Measurements from ENCODE around the gene METAP2.
"Not testable (repeated sequence)": the region's sequence is repeated elsewhere in the genome, so short reads cannot be mapped to it uniquely, and the experiment has no call there.

Gene METAP2

DNA sequence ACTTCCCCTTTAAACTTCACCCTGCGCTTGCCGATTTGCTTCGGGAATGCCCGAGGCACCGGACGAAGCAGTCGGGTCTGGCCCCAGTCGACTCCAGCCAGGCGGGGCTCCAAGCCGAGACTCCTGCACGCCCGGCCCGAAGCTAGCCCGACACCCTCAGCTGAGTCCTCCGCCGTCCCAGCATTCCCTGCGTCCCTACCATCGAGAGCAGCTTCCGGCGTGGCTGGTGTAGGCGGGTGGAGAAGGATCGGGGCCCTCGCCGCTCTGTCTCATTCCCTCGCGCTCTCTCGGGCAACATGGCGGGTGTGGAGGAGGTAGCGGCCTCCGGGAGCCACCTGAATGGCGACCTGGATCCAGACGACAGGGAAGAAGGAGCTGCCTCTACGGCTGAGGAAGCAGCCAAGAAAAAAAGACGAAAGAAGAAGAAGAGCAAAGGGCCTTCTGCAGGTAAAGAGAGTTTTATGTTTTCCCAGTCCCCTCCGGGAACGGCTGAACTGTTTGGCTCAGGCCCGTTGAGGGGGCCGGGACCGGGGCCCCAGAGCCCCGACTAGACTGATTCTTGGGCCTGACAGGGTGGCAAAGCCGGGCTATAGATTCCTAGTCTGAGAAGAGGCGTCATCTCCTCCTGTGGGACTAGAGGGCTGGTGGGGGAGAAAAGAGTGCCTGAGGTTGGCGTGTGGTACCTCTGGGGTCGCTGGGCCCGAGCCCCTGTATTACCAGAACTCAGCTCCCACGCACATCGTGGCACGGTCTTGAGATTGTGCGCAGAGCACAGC lies at the start of gene METAP2:
Gene METAP2, plus strand, starts transcription at position 269 of the 776 bp plus-strand sequence. Its CDS starts 28 bp downstream, at position 297.
- DNase-seq, result peak; percentile 100

DNA sequence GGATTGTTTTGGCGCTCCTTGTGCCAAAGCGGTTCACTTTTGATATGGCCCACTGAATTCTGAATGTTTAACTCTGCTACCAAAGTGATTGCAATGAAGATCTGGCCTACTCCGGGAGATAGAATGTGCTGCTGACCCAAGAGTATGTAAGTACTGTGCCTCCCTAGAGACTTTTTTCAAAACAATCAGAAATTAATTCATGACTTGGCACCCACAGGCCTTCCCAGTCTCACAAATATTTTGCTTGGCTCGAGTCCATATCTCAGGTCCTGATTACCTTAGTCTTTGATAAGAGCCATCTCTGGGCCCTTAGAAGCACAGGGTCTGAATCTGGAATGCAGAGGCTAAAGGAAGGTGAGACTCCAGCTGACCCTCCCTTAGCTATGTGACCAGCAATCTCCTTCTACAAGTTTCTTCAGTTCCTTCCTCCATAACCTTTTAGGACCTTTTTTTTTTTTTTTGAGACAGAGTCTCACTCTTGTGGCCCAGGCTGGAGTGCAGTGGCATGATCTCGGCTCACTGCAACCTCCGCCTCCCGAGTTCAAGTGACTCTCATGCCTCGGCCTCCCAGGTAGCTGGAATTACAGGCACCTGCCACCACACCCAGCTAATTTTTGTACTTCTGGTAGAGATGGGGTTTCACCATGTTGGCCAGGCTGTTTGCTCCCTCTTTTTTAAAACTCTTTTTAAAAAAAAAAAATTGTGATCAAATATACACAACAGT lies 49.5 kb upstream of the METAP2 start:
- DNase-seq, result no peak

DNA sequence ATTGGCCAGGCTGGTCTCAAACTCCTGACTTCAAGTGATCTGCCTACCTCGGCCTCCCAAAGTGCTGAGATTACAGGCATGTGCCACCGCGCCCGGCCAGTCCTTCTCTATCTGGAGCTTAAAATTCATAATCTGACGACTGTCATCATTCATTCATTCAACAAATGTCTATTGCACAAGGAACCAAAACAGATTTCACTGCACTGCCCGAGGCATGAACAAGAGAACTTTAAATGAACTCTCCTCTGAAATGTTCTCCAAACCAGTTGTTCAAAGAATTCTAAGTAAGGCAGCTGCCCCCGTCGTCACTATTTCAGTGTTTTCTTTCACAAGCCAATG lies 44.8 kb upstream of the METAP2 start:
- DNase-seq, result no peak

DNA sequence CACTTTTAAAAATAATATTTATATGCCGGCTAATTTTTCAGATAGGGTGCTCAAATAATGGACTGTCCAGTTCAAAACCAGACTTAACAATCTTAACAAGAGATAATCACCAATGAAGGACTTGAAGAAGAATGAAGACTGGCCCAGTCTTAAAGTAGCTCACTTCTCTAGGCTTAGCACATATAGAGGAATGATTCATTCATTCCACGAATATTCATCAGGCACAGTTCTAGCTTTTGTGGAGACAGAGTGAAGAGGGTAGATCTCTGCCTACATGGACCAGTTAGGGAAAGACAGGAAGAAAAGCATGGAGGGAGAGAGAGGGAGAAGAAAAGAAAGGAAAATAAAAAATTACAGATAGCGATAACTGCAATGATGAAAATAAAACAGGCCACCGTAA lies 42.8 kb upstream of the METAP2 start:
- DNase-seq, result no peak

DNA sequence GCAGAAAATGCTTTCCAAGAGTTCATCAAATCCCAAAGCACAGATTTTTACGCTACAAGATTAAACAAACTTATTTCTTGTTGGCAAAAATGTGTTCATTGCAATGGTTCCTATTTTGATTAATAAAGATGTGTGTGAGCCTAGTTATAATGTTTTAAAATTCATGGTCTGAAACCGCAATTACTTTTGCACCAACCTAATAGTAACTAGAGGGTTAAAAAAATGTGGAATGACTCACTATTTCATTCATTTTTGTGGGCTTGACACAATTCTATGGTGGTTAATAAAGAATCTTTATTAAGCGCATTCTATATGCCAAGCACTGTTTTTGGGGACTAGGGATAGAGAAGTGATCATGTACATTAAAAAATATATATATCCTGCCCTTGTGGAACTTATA lies 38.6 kb upstream of the METAP2 start:
- no peak for DNase-seq

DNA sequence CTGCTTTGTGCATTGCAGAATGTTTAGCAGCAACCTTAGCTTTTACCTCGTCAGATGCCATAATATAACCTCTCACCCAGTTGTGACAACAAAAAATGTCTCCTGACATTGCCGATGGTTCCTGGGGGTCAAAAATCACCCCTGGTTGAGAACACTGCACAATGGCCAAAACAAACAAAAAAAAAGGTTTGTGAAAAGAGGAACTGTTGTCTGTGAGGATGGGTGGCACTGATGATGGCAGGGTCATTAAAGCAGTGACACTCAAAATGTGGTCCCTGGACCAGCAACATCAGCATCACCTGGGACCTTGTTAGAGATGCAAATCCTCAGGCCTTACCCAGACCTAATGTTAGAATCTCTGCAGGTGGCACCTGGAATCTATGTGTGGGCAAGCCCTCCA lies 36.4 kb upstream of the METAP2 start:
- DNase-seq, result no peak

DNA sequence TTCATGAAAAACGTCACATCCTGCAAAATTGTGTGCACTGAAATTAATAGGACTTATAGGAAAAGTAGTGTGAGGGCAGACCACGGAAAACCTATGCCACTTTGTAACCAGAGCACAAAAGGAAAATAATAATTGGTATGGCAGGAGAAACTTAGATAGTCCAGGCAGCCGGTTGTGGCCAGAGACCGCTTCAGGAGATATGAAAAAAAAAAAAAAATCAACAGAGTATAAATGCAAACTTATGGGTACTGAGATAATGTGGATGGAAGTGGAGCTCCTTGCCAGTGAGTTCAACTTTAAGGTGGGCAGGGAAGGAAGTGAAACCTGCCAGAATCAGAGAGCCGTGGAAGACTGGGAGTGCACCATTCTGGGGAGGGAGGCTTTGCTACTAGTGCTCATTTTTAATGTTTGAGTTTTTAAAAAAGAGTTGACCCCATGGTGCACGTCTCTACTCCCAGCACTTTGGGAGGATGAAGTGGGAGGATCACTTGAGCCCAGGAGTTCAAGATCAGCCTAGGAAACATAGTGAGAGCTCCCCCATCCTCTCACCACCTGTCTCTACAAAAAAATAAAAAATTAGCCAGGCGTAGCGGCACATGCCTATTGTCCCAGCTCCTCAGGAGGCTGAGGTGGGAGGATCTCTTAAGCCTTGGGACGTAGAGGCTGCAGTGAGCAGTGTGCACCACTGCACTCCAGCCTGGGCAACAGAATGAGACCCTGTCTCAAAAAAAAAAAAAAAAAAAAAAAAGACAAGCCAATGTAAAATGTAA lies 34.3 kb upstream of the METAP2 start:
- DNase-seq, result no peak

DNA sequence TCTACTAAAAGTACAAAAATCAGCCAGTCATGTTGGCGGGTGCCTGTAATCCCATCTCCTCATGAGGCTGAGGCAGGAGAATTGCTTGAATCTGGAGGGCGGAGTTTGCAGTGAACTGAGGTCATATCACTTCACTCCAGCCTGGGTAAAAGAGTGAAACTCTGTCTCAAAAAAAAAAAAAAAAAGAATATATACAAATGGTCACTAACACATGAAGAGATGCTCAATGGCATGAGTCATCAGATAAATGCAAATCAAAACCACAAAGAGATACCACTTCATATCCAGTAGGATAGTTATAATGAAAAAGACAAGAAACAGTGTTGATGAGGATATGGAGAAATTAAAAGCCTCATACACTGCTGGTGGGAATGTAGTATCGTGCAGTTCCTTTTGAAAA lies 33.6 kb upstream of the METAP2 start:
- no peak for DNase-seq

DNA sequence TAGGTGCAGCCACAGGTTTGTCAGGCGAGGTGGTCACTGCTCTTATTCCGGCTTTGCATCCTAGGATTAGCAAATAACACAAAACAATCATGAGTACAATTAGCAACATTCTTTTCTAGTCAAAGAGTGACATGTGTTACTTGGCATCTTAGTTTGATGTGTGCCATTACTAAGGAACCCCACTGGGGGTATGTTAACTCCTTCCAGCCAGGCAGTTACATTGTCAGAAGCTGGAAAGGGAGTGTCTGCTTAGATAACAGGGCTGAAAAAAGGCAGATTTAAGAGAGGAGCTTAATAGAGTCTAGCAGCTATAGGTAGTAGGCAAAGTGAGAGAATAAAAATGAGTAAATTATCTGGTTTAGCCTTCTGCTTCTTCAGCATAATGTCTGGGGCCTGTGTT lies 30.5 kb upstream of the METAP2 start:
- DNase-seq, result no peak

DNA sequence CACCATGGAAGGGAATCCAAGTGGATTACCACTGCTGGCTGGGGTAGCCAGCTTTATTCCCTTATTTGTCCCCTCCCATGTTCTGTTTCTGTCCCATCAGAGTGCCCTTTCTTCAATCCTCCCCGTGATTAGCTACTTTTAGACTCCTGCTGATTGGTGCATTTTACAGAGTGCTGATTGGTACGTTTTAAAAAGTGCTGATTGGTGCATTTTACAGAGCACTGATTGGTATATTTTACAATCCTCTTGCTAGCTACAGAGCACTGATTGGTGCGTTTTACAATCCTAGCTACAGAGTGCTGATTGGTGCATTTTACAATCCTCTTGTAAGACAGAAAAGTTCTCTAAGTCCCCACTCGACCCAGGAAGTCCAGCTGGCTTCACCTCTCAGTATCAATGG lies 28.9 kb upstream of the METAP2 start:
- DNase-seq, result not testable (repeated sequence)

DNA sequence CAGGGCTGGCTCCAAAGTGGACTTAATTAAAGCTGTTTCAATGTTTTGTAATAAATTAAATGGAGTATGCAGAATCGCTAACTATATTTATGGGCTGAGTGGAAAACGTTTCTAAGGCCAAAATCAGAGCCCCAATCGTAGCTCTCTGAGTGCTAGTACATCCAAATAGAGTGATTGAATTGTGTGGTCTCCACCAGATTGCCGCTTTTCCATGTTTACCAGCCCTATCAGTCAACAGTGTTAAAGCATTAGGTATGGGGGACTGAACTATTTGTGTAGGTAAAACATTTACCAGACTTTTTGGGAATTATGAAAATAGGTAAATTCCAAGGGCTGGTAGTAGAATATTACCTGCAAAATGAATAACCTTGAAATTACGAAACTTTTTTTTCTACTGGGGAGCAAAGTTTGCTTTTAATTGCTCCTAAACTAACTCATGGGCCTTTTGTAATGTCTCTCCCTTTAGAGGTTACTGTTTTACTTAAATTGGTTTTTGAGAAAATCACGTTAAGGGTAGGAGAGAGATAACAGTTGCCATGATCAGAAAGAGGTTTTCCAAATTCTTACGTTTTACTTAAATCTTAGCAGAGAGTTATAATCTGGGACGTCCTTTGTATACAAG lies 28.0 kb upstream of the METAP2 start:
- no peak for DNase-seq

DNA sequence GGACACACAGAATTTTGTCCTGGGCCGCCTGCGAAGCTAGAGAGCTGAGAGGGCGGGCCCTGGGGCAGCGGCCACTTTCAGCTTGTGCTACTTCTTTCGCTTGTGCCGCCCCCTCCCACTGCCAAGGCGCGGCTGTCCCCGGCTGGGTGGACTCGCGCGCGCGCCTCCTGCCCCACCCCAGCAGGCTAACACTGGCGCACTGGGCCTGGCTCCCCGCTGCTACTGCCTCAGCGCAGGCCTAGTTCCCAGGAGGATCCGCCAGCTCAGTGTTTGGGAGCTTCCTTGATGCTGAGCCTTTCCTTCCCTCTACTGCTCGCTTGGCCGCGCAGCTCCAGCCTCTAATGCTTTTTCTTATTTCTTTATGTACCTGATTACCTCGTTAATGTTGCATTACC lies 27.4 kb upstream of the METAP2 start:
- DNase-seq, result peak; percentile 90

DNA sequence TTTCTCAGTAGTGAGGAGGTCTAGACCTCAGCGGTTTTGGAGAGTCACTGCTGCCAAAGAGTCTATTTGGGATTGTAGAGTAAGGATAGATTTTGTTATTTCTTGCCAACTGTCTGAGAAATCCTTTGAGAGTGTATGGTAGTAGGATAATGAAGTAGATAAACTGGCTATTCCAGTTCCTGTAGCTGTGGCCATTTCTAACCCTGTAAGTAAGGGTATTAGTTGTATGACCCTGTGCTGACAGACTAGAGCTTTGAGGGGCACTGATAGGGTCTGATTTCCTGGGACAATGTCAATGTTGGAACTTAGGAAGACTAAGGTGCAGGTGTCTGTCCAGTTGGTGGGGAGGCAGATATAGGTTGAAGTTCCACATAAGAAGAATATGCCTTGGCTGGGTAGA lies 24.3 kb upstream of the METAP2 start:
- not testable (repeated sequence) for DNase-seq

DNA sequence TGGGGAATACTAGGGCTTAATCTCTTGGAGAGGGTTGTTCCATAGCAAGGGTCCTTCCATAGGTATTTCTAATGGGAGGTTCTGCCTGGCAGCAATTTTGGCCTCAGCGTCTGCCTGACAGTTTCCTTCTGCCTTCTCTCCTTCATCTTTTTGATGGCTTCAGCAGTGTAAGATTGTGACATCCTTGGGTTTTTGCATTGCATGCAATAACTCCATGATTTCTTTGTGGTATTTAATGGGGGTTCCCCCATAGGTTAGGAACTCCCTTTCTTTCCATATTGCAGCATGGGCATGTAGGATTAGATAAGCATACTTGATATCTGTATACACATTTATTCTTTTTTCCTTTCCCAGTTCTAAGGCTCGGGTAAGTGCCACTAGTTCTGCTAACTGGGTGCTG lies 21.5 kb upstream of the METAP2 start:
- not testable (repeated sequence) for DNase-seq

DNA sequence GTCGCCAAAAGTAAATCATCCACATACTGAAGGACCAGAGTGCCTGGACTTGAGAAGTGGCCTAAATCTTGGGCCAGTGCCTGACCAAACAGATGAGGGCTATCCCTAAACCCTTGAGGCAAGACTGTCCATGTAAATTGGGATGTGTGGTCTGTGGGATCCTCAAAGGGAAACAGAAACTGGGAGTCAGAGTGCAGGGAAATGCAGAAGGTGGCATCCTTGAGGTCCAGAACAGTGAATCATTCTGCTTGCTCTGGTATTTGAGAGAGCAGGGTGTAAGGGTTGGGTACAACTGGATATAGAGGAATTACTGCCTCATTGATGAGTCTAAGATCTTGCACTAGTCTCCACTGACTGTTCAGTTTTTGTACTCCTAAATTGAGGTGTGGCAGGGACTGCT lies 20.1 kb upstream of the METAP2 start:
- peak; percentile 64 for DNase-seq

DNA sequence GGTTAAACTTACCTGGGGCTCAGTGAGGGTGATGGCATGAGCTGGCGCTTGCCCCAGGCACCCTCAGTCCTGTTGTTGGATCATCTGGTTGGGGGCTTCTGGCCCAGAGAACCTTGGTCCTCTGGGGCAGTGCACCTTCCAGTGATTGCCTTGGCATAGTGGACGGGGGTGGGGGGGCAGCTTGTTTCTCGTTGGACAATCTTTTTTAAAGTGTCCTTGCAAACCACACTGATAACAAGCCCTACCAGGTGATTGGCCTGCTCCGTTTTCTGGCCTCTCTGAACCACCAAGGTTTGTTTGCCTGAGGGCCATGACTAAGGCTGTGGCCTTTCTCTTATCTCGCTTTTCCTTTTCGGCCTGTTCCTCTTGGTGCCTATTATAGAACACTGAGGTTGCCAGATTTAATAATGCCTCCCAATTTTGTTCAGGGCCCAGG lies 19.2 kb upstream of the METAP2 start:
- DNase-seq, result peak; percentile 83

DNA sequence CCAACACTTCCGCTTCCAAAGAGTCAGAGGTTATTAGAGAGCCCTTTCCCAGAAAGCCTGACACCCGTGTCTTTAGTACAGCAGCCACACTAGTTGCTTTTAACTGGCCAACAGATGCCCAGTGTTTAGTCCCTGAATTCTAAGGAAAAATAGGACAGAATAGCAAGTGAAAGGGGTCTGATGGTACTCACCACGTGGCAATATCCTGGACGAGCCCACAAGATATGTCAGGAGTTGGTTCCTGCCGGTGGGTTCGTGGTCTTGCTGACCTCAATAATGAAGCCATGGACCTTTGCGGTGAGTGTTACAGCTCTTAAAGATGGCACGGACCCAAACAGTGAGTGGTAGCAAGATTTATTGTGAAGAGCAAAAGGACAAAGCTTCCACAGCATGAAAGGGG lies 16.3 kb upstream of the METAP2 start:
- not testable (repeated sequence) for DNase-seq

DNA sequence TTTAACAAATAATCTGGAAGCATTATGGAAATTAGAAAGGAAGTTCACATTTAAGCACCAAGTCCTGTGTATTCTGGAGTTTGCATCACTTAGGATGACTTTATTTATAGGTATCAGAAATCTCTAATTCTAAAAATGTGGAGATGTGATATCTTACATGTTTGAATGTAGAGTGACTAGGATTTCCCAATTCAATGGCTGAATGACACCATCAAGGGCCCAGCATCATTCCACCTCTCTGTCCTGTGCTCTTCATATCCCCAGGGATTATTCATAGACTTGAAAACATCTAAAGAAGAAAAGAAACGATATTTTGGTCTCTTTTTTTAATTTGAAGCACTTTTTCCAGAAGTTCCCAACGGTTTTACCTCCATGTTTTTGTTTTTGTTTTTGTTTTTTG lies 15.2 kb upstream of the METAP2 start:
- no peak for DNase-seq

DNA sequence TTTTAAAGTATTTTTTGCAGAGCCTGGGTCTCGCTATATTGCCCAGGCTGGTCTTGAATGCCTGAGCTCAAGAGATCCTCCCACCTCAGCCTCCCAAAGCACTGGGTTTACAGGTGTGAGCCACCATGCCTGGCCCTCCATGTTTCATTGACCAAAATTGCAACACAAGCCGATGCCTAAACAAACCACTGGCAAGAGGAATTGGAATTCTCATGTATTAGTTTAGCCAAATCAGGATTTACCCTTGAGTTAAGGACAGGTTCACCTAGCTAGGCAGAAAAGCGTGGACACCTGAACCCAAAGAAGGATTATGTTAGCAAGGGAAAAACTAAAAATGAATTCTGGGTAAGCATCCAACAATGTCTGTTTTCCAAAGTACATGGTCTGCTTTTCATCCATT lies 14.6 kb upstream of the METAP2 start:
- no peak for DNase-seq

DNA sequence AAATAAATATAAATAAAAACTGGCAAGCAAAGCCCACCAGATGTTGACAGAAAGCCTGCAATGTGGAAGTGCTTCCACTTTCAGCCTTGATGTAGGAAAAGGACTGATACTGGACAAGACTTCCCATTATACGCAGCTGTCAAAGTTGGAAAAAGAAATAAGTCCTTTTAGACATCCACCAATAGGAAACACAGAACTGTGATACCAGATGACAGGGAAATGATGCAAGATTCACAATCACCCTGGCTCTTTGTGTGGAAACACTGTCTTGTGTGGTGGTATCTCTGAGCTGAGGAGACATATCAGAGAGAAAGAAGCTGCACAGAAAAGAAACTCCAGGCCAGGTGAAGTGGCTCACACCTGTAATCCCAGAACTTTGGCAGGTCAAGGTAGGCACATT lies 13.8 kb upstream of the METAP2 start:
- DNase-seq, result no peak

DNA sequence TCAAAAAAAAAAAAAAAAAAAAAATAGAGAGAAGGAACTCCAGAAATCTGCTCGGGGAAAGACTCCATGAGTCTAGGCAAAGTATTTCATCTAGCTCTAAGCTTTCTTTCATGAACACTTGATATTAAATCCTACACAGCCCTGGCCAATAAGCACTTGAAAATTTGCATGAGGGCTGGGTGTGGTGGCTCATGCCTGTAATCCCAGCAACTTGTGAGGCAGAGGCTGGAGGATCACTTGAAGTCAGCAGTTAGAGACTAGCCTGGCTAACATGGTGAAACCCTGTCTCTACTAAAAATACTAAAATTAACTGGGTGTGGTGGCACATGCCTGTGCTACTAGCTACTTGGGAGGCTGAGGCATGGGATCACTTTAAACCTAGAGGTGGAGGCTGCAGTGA lies 13.1 kb upstream of the METAP2 start:
- DNase-seq, result no peak

DNA sequence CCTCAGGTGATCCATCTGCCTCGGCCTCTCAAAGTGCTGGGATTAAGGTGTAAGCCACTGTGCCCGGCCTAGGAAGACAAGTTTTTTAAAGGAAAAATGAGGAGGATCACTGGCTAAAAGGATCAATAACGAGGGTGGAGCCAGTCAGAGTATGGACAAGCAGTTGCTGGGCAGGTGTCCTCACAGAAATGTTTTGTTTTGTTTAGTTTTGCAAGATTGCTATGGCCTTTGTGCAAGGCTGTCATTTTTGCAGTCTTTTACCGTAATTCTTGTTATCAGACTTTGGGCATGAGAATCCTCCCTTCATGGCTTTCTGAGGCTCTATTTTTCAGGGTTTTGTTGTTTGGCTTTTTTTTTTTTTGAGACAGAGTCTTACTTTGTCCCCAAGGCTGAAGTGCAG lies 11.9 kb upstream of the METAP2 start:
- no peak for DNase-seq

DNA sequence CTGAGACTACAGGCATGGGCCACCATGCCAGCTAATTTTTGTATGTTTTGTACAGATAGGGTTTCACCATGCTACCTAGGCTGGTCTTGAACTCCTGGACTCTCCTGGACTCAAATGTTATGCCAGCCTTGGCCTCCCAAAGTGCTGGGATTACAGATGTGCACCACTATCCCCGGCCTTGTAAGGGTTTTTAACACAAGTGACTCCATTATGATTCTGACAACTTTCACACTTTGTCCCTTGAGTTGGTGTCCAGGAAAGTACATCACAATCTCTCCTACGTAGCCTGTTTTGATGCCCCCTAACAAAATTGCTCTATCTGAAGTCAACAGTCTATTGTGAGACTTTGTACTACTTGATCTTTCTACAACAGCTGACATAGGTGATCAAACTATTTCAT lies 11.4 kb upstream of the METAP2 start:
- peak; percentile 42 for DNase-seq
